Measurements from ENCODE around the gene RNF149.

Gene RNF149

GRCh38 chr2:101230541-101231001 lies 77.9 kb downstream of the RNF149 start:
- DNase-seq (ENCODE audit: low spot score): peak; percentile 31
